ENCODE measurements around the gene IRAG1.

DNA sequence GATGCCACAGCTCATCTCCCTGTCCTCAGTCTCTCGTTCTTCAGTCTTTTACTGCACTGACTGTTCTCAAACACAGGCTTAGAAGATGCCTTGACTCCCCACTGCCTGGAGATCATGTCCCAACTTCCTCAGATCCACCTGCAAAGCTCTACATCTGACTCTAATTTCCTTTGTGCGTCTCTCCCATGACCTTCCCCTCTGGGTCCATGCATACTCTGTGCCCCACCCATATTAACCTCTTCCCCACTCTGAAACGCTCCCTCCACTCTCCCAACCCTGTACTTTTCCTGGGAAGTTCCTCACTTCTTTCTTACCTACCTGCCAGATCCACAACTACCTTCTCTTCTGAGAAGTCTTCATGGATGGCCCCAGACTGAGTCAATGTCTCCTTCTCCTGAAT, 16.6 kb downstream of the IRAG1 start:
- TF ChIP-seq, protein P1, sequence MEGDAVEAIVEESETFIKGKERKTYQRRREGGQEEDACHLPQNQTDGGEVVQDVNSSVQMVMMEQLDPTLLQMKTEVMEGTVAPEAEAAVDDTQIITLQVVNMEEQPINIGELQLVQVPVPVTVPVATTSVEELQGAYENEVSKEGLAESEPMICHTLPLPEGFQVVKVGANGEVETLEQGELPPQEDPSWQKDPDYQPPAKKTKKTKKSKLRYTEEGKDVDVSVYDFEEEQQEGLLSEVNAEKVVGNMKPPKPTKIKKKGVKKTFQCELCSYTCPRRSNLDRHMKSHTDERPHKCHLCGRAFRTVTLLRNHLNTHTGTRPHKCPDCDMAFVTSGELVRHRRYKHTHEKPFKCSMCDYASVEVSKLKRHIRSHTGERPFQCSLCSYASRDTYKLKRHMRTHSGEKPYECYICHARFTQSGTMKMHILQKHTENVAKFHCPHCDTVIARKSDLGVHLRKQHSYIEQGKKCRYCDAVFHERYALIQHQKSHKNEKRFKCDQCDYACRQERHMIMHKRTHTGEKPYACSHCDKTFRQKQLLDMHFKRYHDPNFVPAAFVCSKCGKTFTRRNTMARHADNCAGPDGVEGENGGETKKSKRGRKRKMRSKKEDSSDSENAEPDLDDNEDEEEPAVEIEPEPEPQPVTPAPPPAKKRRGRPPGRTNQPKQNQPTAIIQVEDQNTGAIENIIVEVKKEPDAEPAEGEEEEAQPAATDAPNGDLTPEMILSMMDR (CRISPR knock-in tag; IDR thresholded peaks at IDR 0.05): no peak
- no peak for TF ChIP-seq ZBTB3 (CRISPR knock-in tag; IDR thresholded peaks at IDR 0.05; ENCODE audit: borderline replicate concordance, low read depth)
- no peak for TF ChIP-seq POLR2AphosphoS5 (IDR thresholded peaks at IDR 0.05; ENCODE audit: low read depth, low read length)
- no peak for TF ChIP-seq JUND (CRISPR knock-in tag; IDR thresholded peaks at IDR 0.05)
- TF ChIP-seq JUN (CRISPR knock-in tag; IDR thresholded peaks at IDR 0.05): no peak
- TF ChIP-seq, protein P2, sequence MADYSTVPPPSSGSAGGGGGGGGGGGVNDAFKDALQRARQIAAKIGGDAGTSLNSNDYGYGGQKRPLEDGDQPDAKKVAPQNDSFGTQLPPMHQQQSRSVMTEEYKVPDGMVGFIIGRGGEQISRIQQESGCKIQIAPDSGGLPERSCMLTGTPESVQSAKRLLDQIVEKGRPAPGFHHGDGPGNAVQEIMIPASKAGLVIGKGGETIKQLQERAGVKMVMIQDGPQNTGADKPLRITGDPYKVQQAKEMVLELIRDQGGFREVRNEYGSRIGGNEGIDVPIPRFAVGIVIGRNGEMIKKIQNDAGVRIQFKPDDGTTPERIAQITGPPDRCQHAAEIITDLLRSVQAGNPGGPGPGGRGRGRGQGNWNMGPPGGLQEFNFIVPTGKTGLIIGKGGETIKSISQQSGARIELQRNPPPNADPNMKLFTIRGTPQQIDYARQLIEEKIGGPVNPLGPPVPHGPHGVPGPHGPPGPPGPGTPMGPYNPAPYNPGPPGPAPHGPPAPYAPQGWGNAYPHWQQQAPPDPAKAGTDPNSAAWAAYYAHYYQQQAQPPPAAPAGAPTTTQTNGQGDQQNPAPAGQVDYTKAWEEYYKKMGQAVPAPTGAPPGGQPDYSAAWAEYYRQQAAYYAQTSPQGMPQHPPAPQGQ (CRISPR knock-in tag; IDR thresholded peaks at IDR 0.05; ENCODE audit: borderline replicate concordance): no peak
- TF ChIP-seq EZH2 (conservative IDR thresholded peaks at IDR 0.05; ENCODE audit: low read depth, low read length): no peak
- no peak for TF ChIP-seq SP4 (CRISPR knock-in tag; IDR thresholded peaks at IDR 0.05)
- TF ChIP-seq PTBP1 (IDR thresholded peaks at IDR 0.05; ENCODE audit: low read depth, low read length, poor library complexity, severe bottlenecking): no peak
- TF ChIP-seq CEBPB (IDR thresholded peaks at IDR 0.05; ENCODE audit: borderline replicate concordance, low read depth, low read length): no peak
- TF ChIP-seq ZNF747 (CRISPR knock-in tag; IDR thresholded peaks at IDR 0.05; ENCODE audit: borderline replicate concordance): no peak
